ENCODE results near the gene HDGFL1.

HDGFL1 gene

GRCh38 chr6:22593895-22594294 lies 24.5 kb downstream of the HDGFL1 start:
- no peak for DNase-seq

- no peak for DNase-seq
Observed at GRCh38 chr6:22596011-22596410, 26.6 kb downstream of the HDGFL1 start.

- DNase-seq: no peak
Observed at GRCh38 chr6:22598339-22598738, 29.0 kb downstream of the HDGFL1 start.

GRCh38 chr6:22600059-22600458 lies 30.7 kb downstream of the HDGFL1 start:
- no peak for DNase-seq

- no peak for DNase-seq
Observed at GRCh38 chr6:22601984-22602383, 32.6 kb downstream of the HDGFL1 start.

- no peak for DNase-seq
Observed at GRCh38 chr6:22605736-22606135, 36.4 kb downstream of the HDGFL1 start.

GRCh38 chr6:22610127-22610526 lies 40.8 kb downstream of the HDGFL1 start:
- DNase-seq: no peak

- DNase-seq: no peak
Observed at GRCh38 chr6:22612236-22612635, 42.9 kb downstream of the HDGFL1 start.

- no peak for DNase-seq
Observed at GRCh38 chr6:22613051-22613450, 43.7 kb downstream of the HDGFL1 start.

GRCh38 chr6:22613695-22614094 lies 44.3 kb downstream of the HDGFL1 start:
- no peak for DNase-seq

GRCh38 chr6:22614547-22614946 lies 45.2 kb downstream of the HDGFL1 start:
- DNase-seq: no peak

- no peak for DNase-seq
Observed at GRCh38 chr6:22621028-22621427, 51.7 kb downstream of the HDGFL1 start.

All from NCI-H82 (cell line).